ENCODE data around the gene NLN.

DNA sequence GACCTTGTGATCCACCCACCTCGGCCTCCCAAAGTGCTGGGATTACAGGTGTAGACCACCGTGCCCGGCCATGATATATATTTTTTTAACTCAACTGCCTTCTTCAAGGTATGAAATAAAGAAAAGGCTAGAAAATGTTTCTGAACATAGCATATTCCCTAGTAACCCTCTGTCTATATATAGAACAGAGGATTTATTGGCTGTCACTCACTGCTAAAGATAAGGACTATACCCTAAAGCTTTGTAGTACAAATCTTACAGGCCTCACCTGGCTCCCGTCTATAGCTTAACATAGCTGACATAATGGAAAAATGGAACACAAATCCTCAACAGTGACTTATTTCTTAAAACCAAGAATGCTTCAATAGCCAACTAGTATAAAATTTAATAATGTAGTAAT lies 14.3 kb upstream of the NLN start:
- TF ChIP-seq POLR2A (IDR thresholded peaks at IDR 0.05), result no peak
- TF ChIP-seq, protein P1, sequence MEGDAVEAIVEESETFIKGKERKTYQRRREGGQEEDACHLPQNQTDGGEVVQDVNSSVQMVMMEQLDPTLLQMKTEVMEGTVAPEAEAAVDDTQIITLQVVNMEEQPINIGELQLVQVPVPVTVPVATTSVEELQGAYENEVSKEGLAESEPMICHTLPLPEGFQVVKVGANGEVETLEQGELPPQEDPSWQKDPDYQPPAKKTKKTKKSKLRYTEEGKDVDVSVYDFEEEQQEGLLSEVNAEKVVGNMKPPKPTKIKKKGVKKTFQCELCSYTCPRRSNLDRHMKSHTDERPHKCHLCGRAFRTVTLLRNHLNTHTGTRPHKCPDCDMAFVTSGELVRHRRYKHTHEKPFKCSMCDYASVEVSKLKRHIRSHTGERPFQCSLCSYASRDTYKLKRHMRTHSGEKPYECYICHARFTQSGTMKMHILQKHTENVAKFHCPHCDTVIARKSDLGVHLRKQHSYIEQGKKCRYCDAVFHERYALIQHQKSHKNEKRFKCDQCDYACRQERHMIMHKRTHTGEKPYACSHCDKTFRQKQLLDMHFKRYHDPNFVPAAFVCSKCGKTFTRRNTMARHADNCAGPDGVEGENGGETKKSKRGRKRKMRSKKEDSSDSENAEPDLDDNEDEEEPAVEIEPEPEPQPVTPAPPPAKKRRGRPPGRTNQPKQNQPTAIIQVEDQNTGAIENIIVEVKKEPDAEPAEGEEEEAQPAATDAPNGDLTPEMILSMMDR (IDR thresholded peaks at IDR 0.05), result no peak
- TF ChIP-seq POLR2AphosphoS5 (IDR thresholded peaks at IDR 0.05; ENCODE audit: insufficient read depth in 1 of 2, low read depth in 1 of 2), result no peak
